Measurements from ENCODE around the gene PIEZO1. TPM values are rescaled to one million over a fixed set of nuclear protein-coding genes. Genes with fewer than 3 reads are reported as not detected.
A peak's percentile ranks its signal among the peaks of the same experiment; 100 is the strongest.

Gene PIEZO1
- total and polyA plus RNA-seq, 9 of the 15 experiments (the other 6 are each of a cell fraction or from before 2014, with no cell fraction given) = 3.6 to 432 (median 131) TPM

DNA sequence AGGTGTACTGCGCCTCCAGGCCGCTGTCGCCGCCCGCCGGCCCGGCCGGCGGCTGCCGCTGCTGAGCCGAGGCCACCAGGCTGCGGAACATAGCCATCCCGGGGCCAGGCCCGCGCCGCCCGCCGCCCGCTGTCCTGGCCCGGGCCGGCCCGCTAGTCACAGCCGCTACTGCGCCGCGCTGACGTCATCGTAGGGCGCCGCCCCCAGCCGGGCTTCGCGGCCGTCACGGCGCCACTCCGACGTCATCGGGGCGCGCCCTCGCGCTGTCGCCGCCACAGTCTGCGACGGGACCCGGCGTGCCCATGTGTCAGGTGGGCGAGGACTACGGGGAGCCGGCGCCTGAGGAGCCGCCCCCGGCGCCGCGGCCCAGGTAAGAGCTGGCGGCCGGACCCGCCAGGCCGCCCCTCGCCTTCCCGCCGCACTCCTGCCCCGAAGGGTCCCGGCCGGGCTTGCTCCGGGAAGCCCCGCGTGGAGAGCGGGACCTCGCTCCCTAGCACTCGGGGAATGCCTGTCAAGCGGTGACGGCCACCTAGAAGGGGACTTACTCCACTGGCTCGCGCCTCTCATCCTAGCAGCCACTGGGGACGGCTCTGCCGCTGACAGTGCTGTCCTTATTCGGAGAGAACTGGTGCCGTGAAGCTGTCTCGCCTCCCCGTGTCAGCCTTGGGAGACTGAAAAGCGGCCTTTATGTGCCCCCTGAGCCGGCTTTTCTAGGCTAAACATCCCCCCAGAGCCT is 78.6 kb downstream of the PIEZO1 start, which contains the start of the genes CTU2 and RNF166 (continued):
- TF ChIP-seq SRF (CRISPR knock-in tag; IDR thresholded peaks at IDR 0.05) (0 out of 4 replicates have a peak, but pooled peaks of 1 of the 2 experiments have one; percentile 2), TCF3 (CRISPR knock-in tag; IDR thresholded peaks at IDR 0.05) (peak; percentile 43), SMAD4 (CRISPR knock-in tag; conservative IDR thresholded peaks at IDR 0.05) (peak; percentile 96), RB1 (IDR thresholded peaks at IDR 0.05; ENCODE audit: low read depth) (peak; percentile 98), ZNF584 (CRISPR knock-in tag; IDR thresholded peaks at IDR 0.05; ENCODE audit: low read depth) (0 out of 2 replicates have a peak, but pooled peaks have one; percentile 61), GATAD2B (IDR thresholded peaks at IDR 0.05; ENCODE audit: borderline replicate concordance) (peak; percentile 90), MAZ (CRISPR knock-in tag; conservative IDR thresholded peaks at IDR 0.05 in 1 of 2, IDR thresholded peaks at IDR 0.05 in 1 of 2) (peak; percentile 68 to 96; a peak in 3 of 4 replicates), ZNF431 (CRISPR knock-in tag; IDR thresholded peaks at IDR 0.05) (0 out of 2 replicates have a peak, but pooled peaks have one; percentile 12), ZNF212 (CRISPR knock-in tag; IDR thresholded peaks at IDR 0.05) (0 out of 2 replicates have a peak, but pooled peaks have one; percentile 35), SRSF1 (IDR thresholded peaks at IDR 0.05; ENCODE audit: low read depth, low read length) (no peak)
- TF ChIP-seq, protein P1, sequence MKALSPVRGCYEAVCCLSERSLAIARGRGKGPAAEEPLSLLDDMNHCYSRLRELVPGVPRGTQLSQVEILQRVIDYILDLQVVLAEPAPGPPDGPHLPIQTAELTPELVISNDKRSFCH (CRISPR knock-in tag; IDR thresholded peaks at IDR 0.05) = no peak
- TF ChIP-seq, protein P1 (tag; IDR thresholded peaks at IDR 0.05) = peak; percentile 84
- TF ChIP-seq, protein P2, sequence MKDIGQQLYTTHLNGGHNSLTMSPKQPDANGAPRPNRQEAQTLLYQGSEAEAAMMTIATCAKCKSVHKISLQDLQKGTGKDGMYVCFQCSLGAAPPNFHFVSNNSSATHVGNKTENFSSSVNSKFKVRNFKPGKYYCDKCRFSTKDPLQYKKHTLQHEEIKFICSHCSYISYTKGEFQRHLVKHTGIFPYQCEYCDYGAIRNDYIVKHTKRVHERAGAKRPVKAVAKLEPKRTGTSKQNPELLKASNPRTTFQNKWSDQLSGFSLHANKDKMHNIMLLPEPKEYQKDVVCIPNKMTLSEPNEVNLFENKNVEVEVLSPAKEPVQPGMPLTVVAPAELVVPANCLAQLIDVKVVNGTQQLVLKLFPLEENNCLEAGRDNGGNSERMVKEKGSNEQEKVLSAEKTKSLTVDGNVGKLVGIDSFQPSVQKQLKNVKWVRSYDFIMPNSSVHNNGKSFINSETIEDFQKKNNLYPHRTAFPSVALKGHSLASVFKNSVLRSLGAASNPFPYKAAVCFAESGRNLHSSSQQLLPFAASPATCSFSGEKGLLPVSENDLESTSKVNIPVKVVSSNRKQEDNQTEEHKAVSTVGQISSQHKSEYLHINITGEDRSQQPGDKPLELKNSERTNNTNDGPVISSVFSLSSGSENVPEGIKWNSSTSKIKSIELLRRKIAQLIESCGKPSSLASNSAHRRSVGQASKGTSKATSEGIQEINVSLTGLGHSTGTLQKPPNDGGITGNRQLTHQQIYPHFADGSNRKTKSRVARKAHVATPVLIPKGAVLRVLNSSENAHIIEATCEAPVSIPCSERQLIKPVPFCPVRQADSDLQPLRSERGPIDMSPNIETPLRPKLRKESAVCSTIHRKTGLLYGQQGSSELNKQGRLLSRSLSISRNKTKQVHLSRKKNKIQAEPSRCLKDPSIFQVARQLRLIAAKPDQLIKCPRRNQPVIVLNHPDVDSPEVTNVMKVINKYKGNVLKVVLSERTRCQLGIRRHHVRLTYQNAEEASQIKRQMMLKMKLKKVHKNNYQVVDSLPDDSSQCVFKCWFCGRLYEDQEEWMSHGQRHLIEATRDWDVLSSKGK (CRISPR knock-in tag; IDR thresholded peaks at IDR 0.05) = no peak
- TF ChIP-seq, protein P3, sequence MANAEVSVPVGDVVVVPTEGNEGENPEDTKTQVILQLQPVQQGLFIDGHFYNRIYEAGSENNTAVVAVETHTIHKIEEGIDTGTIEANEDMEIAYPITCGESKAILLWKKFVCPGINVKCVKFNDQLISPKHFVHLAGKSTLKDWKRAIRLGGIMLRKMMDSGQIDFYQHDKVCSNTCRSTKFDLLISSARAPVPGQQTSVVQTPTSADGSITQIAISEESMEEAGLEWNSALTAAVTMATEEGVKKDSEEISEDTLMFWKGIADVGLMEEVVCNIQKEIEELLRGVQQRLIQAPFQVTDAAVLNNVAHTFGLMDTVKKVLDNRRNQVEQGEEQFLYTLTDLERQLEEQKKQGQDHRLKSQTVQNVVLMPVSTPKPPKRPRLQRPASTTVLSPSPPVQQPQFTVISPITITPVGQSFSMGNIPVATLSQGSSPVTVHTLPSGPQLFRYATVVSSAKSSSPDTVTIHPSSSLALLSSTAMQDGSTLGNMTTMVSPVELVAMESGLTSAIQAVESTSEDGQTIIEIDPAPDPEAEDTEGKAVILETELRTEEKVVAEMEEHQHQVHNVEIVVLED (CRISPR knock-in tag; IDR thresholded peaks at IDR 0.05) = peak; percentile 96
- TF ChIP-seq, protein P4, sequence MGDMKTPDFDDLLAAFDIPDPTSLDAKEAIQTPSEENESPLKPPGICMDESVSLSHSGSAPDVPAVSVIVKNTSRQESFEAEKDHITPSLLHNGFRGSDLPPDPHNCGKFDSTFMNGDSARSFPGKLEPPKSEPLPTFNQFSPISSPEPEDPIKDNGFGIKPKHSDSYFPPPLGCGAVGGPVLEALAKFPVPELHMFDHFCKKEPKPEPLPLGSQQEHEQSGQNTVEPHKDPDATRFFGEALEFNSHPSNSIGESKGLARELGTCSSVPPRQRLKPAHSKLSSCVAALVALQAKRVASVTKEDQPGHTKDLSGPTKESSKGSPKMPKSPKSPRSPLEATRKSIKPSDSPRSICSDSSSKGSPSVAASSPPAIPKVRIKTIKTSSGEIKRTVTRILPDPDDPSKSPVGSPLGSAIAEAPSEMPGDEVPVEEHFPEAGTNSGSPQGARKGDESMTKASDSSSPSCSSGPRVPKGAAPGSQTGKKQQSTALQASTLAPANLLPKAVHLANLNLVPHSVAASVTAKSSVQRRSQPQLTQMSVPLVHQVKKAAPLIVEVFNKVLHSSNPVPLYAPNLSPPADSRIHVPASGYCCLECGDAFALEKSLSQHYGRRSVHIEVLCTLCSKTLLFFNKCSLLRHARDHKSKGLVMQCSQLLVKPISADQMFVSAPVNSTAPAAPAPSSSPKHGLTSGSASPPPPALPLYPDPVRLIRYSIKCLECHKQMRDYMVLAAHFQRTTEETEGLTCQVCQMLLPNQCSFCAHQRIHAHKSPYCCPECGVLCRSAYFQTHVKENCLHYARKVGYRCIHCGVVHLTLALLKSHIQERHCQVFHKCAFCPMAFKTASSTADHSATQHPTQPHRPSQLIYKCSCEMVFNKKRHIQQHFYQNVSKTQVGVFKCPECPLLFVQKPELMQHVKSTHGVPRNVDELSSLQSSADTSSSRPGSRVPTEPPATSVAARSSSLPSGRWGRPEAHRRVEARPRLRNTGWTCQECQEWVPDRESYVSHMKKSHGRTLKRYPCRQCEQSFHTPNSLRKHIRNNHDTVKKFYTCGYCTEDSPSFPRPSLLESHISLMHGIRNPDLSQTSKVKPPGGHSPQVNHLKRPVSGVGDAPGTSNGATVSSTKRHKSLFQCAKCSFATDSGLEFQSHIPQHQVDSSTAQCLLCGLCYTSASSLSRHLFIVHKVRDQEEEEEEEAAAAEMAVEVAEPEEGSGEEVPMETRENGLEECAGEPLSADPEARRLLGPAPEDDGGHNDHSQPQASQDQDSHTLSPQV (IDR thresholded peaks at IDR 0.05) = peak; percentile 59
- TF ChIP-seq, protein P5, sequence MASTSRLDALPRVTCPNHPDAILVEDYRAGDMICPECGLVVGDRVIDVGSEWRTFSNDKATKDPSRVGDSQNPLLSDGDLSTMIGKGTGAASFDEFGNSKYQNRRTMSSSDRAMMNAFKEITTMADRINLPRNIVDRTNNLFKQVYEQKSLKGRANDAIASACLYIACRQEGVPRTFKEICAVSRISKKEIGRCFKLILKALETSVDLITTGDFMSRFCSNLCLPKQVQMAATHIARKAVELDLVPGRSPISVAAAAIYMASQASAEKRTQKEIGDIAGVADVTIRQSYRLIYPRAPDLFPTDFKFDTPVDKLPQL (IDR thresholded peaks at IDR 0.05; ENCODE audit: extremely low read depth, insufficient read length) = no peak
